Duodenal mucosa (tissue), 2 donors: ENCODE measurements around the gene DAPK3.
"Not testable (repeated sequence)": the region's sequence is repeated elsewhere in the genome, so short reads cannot be mapped to it uniquely, and the experiment has no call there.

Experiments used
- H3K27ac ChIP-seq: one replicate; pipeline ENCODE4 v1.7.0; 2013; ENCODE audit warnings: low read depth, low read length
- H3K27me3 ChIP-seq, 2 donors: one replicate each; pipeline ENCODE4 v1.7.0; 2013; ENCODE audit warnings: low read length in 2 of 2, control low read depth in 1 of 2; ENCODE audit not compliant: insufficient read depth in 2 of 2, control insufficient read depth in 1 of 2
- H3K36me3 ChIP-seq, 2 donors: one replicate each; pipeline ENCODE4 v1.7.0; 2013; ENCODE audit warnings: low read length in 2 of 2, control low read depth in 1 of 2; ENCODE audit not compliant: insufficient read depth in 2 of 2, control insufficient read depth in 1 of 2
- H3K4me1 ChIP-seq, 2 donors: one replicate each; pipeline ENCODE4 v1.7.0; 2013; ENCODE audit warnings: low read length in 2 of 2, control low read depth in 1 of 2; ENCODE audit not compliant: insufficient read depth in 2 of 2, control insufficient read depth in 1 of 2
- H3K4me3 ChIP-seq, 2 donors: one replicate each; pipeline ENCODE4 v1.7.0; 2013; ENCODE audit warnings: low read length in 2 of 2, low read depth in 1 of 2
- H3K9ac ChIP-seq, 2 donors: one replicate each; pipeline ENCODE4 v1.7.0; 2013; ENCODE audit warnings: low read length in 2 of 2, low read depth in 1 of 2
- H3K9me3 ChIP-seq, 2 donors: one replicate each; pipeline ENCODE4 v1.7.0; 2013; ENCODE audit warnings: low read length in 2 of 2, control low read depth in 1 of 2; ENCODE audit not compliant: control insufficient read depth in 1 of 2

Gene DAPK3

DNA sequence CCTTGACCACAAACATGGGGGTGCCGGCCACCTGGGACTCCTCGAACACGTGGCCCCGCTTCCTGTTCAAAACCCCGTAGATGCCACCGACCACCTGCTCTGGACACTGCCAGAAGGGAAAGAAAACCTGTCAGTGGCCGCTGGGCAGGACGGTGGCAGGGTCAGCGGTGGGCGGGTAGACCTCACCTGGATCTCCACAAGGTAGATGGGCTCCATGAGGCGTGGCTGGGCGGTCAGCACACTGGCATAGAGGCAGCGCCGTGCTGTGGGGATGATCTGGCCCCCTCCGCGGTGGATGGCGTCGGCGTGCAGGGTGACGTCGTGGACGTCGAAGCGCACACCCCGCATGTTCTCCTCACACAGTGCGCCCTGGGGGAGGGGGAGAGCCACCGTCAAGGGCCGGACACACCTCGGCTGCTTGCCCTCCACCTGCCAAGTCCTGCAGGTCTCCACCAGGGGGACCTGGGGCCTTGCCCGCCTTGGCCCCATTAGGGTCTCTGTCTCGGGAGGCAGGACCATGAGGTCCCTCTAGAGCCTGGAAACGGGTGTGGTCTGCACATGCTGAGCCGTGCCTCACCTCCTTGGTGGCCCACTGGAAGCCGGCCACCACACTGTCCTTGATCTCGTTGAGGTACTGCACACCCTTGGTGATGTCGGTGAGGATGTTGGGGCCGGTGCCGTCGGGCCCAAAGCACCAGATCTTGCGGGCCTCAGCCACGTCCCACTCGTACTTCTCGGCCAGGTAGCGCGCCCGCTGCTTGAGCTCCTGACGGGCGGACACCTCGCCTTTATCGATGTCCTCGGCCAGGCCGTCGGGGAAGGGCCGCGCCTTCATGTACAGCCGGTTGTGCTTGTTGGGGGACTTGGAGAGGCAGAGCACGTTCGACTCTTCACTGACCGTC, 6.6 kb upstream of the DAPK3 start:
- no peak overlapping the region for H3K27ac ChIP-seq
- peaks cover 0 to 5% of the 10 kb centered on the region in 2 donors for H3K4me1 ChIP-seq
- H3K36me3 ChIP-seq = peaks cover 56 to 71% of the 10 kb centered on the region in 2 donors
- H3K4me3 ChIP-seq = no peak overlapping the region
- H3K9me3 ChIP-seq = no peaks in the 10 kb centered on the region
- H3K9ac ChIP-seq = no peak overlapping the region
- H3K27me3 ChIP-seq = no peaks in the 10 kb centered on the region

DNA sequence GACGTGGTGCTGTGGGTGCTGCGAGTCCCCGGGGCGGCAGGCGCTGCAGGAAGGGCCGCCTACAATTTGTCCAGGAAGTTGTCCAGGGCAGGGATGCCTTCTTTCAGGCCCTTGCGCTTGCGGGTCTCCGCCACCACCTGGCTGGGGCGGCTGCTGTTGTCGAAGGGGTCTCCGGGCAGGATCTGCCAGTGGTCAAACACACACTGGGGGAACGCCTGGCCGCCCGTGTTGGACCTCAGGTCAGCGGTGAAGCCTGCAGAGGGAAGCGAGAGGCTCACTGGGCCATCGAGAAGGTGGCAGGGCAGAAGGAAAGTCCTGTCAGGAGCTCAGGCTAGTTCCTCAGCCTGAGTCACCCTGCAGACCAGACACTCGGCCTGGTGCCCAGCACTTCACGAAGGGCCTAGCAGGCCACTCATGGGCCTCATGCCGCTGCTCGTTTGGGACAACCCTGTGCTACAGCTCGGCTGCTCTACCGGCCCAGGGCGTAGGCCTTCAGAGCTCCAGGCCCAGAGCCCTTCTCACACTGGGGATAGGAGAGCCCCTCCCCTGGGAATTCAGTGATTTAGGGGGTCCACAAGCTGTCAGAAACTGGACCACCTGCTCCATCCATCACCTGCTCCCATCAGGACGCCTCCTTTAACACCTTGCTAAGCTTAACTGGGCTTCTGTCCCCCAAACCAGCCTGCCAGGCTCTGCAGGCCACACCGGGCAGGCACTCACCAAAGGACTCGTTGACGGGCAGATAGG, 5.8 kb upstream of the DAPK3 start:
- H3K4me1 ChIP-seq = peaks cover 0 to 4% of the 10 kb centered on the region in 2 donors
- no peaks in the 10 kb centered on the region for H3K9me3 ChIP-seq
- no peaks in the 10 kb centered on the region for H3K27me3 ChIP-seq
- peaks cover 48 to 63% of the 10 kb centered on the region in 2 donors for H3K36me3 ChIP-seq
- no peak overlapping the region for H3K9ac ChIP-seq
- no peak overlapping the region for H3K27ac ChIP-seq
- H3K4me3 ChIP-seq = no peak overlapping the region

DNA sequence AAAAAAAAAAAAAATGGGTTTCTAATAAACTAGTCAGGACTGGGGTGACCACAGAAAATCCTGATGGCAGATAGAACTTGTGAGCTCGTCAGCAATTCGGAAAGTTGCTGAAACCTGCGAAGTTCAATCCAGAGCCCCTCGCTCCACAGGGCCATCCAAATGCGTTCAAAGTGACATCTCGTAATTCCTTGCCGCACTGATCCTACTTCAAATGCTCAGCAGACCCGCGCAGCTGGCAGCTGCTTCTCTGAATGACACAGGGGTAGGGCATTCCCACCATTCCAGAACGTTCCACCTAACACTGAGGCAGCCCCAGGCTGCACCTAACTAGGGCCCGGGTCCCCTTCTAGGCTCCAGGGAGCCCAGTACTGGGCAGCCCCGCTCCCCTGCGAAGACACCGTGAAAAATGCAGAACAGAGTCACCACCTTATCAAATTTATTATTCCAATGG, 4.8 kb upstream of the DAPK3 start:
- Histone ChIP-seq H3K9ac (no peak overlapping the region), H3K4me3 (no peak overlapping the region), H3K27ac (no peak overlapping the region), H3K27me3 (no peaks in the 10 kb centered on the region), H3K36me3 (peaks cover 38 to 53% of the 10 kb centered on the region in 2 donors), H3K4me1 (peaks cover 3 to 4% of the 10 kb centered on the region in 2 donors), H3K9me3 (no peaks in the 10 kb centered on the region)

DNA sequence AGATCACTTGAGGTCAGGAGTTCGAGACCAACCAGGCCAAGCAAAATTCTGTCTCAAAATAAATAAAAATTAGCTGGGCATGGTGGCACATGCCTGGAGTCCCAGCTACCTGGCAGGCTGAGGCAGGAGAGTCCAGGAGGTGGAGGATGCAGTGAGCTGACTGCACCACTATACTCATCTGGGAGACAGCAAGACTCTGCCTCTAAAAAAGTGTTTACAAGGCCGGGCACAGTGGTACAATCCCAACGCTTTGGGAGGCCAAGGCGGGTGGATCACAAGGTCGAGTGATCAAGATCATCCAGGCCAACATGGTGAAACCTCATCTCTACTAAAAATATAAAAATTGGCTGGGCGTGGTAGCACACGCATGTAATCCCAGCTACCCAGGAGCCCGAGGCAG, 4.2 kb upstream of the DAPK3 start:
- Histone ChIP-seq H3K9me3 (no peaks in the 10 kb centered on the region), H3K27ac (no peak overlapping the region), H3K36me3 (peaks cover 33 to 47% of the 10 kb centered on the region in 2 donors), H3K9ac (no peak overlapping the region), H3K4me1 (peaks cover 4 to 5% of the 10 kb centered on the region in 2 donors), H3K4me3 (no peak overlapping the region), H3K27me3 (no peaks in the 10 kb centered on the region)

DNA sequence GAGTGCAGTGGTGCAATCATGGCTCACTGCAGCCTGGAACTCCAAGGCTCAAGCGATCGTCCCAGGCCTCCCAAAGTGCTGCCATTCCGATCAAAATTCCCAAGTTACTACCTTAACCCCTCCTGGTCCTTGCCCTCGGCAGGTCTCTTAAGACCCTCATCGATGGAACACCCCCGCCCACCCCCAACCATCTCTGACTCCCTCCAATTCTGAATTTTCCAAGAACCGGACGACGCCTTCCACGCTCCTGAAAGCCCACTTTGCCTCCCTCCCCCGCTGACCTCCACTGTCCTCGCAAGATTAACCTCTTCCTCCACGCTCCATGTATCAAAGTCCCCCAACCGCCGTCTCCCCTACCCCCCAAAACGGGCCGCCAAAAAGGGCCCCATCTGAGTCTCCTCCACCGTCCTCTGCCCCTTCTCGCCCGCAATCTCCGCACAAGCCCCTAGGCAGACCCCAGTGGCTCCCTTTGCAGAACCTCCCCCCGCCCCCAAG, 539 bp downstream of the DAPK3 start:
- Histone ChIP-seq H3K4me1 (peaks cover 38 to 48% of the 10 kb centered on the region in 2 donors), H3K36me3 (peaks cover 7 to 8% of the 10 kb centered on the region in 2 donors)

DNA sequence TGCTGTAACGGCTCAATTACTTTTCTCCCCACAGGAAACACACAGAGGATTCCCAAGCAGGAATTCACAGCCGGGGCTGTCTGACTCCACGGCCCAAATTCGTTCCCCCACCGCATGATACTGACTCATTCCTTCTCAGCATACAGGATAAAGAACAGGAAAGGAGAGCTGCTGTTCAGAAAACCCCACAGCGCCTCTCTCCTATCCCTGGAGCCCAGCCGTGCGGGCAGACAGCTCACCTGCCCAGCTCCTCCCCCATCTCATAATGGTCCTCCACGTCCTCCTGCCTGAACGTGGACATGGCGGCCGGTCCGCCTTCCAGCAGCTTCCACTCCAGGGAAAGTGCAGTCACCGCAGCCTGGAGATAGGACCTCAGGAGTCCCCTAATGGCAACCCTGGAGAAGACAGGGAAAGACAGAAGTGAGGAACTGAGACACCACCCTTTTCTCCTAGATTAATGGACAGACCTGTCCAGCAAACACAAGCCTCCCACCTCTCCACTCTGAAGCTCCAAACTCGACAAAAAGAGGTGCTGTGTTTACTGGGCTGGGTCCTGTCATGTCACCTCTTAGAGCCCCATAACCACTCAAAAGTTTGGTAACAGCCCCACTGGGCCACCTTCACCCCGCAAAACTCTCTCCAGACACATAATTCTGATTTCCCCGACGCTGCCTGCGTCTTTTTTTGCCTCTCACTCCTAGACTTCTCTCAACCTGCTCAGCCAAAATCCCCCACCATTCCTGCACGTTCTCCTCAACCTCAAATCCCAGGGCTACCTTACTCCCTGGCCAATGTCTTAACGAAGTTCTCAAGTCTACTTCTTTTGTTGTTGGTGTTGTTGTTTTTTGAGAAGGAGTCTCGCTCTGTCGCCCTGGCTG, 1.2 kb downstream of the DAPK3 start:
- Histone ChIP-seq H3K36me3 (peaks cover 7 to 9% of the 10 kb centered on the region in 2 donors), H3K27me3 (no peaks in the 10 kb centered on the region), H3K9me3 (no peaks in the 10 kb centered on the region), H3K4me3 (peak overlapping the region; percentile 75 to 80), H3K4me1 (peaks cover 38 to 48% of the 10 kb centered on the region in 2 donors), H3K9ac (peak overlapping the region; percentile 87 to 93), H3K27ac (peak overlapping the region; percentile 49)

More for the DNA sequence above, 539 bp downstream of the DAPK3 start:
- peak overlapping the region; percentile 95 for H3K27ac ChIP-seq
- peak overlapping the region; percentile 75 to 80 for H3K4me3 ChIP-seq
- peak overlapping the region; percentile 87 to 93 for H3K9ac ChIP-seq
- no peaks in the 10 kb centered on the region for H3K9me3 ChIP-seq
- H3K27me3 ChIP-seq = no peaks in the 10 kb centered on the region

DNA sequence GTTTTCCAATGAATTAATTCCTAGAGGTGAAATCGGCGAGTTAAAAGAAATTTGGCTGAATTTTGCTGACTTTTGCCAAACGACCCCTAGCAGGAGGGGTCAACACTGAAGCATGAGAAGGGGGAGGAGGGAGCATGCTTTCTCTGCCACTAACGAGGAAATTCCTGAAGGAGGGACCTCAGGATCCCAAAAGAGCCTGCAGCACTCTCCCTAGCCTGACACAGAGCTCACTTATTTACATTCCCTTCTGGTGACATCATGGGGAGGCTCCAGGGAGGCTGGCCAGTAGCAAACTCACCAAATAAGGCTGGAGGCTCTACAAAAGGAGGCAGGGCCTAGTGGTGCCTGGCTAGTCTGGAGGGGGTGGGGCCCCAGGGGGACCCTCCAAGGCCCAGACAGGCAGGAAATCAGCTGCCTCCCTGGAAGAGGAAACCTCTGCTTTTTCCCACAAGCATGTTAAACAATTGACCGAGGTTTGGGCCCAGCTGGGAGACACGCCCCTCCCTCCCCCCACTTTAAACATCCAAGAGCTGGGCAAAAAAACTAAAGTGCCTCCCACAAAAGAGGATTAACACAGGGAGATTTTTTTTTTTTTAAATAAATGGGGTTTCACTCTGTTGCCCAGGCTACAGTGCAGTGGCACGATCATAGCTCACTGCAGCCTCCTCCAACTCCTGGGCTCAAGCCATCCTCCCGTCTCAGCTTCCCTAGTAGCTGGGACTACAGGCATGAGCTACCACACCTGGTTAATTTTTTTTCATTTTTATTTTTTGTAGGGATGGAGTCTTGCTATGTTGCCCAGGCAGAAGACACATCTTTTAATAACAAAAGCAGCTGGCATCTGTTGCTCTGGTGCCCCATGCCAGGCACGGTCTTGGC, 2.1 kb downstream of the DAPK3 start:
- Histone ChIP-seq H3K9ac (peak overlapping the region; percentile 23 to 87), H3K9me3 (no peaks in the 10 kb centered on the region), H3K36me3 (peaks cover 10 to 16% of the 10 kb centered on the region in 2 donors), H3K4me1 (peaks cover 38 to 48% of the 10 kb centered on the region in 2 donors), H3K27ac (peak overlapping the region; percentile 49), H3K4me3 (peak overlapping the region; percentile 75 to 80), H3K27me3 (no peaks in the 10 kb centered on the region)

DNA sequence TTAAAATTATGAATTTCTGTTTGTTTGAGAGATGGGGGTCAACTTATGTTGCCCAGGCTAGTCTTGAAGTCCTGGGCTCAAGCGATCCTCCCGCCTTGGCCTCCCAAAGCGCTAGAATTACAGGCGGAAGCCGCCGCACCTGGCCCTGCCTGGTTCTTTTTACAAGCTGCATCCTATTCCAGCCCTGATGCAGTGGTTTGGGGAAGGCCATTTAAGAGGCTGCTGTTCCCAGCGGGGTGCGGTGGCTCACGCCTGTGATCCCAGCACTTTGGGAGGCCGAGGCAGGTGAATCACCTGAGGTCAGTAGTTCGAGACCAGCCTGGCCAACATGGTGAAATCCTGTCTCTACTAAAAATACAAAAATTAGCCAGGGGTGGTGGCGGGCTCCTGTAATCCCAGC, 2.9 kb downstream of the DAPK3 start:
- not testable (repeated sequence) for H3K9me3 ChIP-seq, H3K9ac ChIP-seq, H3K27me3 ChIP-seq, H3K4me3 ChIP-seq
- Histone ChIP-seq H3K4me1 (peaks cover 38 to 48% of the 10 kb centered on the region in 2 donors), H3K36me3 (peaks cover 18 to 24% of the 10 kb centered on the region in 2 donors), H3K27ac (peak overlapping the region; percentile 49)
